C4-2B (cell line): ENCODE measurements around the gene SLC9A9.

Source experiments
- H3K27ac ChIP-seq: fragments of 450-650 bp; 2 replicates; pipeline ENCODE4 v1.5.1; 2017
- CTCF ChIP-seq: fragments of 450-650 bp; conservative IDR thresholded peaks from 2 replicates; pipeline ENCODE4 v1.5.1; 2017; ENCODE audit warnings: mild to moderate bottlenecking
- ZFX ChIP-seq: fragments of 450-650 bp; IDR thresholded peaks from 2 replicates; pipeline ENCODE4 v1.6.1; 2017

Gene SLC9A9

GRCh38 chr3:143657391-143657790 lies 190.9 kb downstream of the SLC9A9 start:
- no peak overlapping the region for H3K27ac ChIP-seq
- TF ChIP-seq CTCF (no peak), ZFX (no peak)

DNA sequence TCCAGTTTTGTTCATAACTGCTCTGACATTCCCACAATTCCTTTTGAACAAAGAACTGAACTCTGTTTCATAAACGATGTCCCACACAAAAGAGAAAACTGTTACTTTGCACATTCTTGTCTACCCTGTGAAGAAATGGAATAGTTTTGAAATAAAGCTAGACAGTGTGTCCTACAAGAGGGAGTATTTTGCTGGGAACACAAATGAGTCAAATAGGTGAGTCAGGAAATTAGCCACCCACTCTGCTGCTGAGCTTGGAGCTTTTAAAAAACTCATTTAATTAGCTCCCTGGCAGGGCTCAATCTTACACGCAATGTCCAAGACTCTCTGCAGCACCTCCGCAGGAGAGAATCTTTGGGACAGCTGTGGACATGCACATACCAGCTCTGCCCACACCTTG lies 193.4 kb downstream of the SLC9A9 start:
- H3K27ac ChIP-seq, result no peak overlapping the region
- TF ChIP-seq CTCF, result no peak
- TF ChIP-seq ZFX, result no peak

GRCh38 chr3:143653935-143654334 lies 194.3 kb downstream of the SLC9A9 start:
- no peak overlapping the region for H3K27ac ChIP-seq
- no peak for TF ChIP-seq CTCF
- no peak for TF ChIP-seq ZFX

DNA sequence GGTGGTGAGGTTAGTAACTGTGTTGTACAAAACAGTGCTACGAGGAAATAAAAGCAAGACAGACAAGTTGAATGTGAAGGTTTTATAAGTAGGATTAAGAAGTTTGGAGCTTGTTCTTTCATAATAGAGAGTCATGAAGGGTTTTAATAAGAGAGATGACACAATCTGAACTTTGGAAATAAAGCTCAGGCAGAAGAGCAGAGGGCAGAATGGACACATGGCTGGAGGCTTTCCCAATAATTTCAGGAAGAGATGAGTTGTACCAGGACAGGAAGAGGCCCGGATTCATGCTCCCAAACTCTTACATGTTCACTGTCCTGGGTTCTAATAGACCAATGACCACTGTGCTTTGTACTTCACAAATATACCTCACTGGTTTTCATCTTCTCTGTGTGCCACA lies 194.8 kb downstream of the SLC9A9 start:
- no peak for TF ChIP-seq CTCF

DNA sequence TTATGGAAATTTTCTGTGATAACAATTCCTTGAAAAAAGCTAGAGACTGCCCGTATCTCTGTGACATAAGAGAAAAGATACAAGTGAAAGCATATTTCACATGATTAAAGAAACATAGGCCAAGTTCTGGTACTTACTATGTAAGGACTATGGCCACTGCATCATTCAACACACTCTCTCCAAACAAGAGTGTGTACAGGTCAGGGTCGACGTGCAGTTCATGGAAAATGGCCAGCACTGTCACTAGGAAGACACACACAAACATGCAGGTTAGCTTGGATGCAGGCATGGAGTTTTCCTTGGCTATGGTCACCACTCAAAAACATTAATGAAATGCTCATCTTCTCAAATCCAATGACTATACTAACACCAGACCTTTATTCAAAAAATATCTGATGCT lies 196.2 kb downstream of the SLC9A9 start:
- TF ChIP-seq CTCF, result no peak
- TF ChIP-seq ZFX, result no peak
- no peak overlapping the region for H3K27ac ChIP-seq

More for the DNA sequence above, 194.8 kb downstream of the SLC9A9 start:
- no peak overlapping the region for H3K27ac ChIP-seq

GRCh38 chr3:143650827-143651226 lies 197.4 kb downstream of the SLC9A9 start:
- no peak for TF ChIP-seq ZFX
- H3K27ac ChIP-seq, result no peak overlapping the region

DNA sequence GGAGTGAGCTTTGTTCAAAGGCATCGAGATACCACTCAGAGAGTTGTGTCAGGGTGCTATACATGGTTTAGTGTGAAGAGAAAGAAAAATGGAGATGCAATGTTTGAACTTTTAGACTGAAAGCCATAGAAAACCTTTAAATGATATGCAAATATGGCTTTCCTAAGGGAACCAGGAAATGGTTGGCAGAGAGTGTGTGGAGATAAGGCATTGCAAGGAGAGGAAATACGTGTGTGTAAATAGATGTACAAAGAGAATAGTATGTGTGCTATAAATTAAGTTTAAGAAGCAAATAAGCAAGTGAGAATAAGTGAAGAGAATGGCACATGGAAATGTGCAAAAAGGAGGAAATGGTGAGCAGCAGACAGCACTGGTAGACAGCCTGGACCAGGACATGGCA lies 198.1 kb downstream of the SLC9A9 start:
- no peak overlapping the region for H3K27ac ChIP-seq
- TF ChIP-seq ZFX (no peak), CTCF (no peak)

GRCh38 chr3:143648708-143649107 lies 199.6 kb downstream of the SLC9A9 start:
- TF ChIP-seq ZFX, result no peak
- peak; percentile 71 for TF ChIP-seq CTCF
- H3K27ac ChIP-seq, result no peak overlapping the region
